GOT3 (cell line): ENCODE measurements around the gene TSHR.
"Not testable (repeated sequence)": the region's sequence is repeated elsewhere in the genome, so short reads cannot be mapped to it uniquely, and the experiment has no call there.

Source experiments
- DNase-seq: peaks from one replicate; lab custom pipeline; 2025; ENCODE audit warnings: mixed read lengths; lab: John Stamatoyannopoulos, UW

The TSHR gene

GRCh38 chr14:80955416-80955941 lies at the start of gene TSHR:
Gene TSHR (plus strand): TSS chr14:80955621. CDS start chr14:80955681, 60 bp downstream.
- DNase-seq = no peak

GRCh38 chr14:80906336-80906735 lies 49.1 kb upstream of the TSHR start:
- no peak for DNase-seq

- no peak for DNase-seq
These were observed 48.5 kb upstream of the TSHR start for GRCh38 chr14:80906946-80907345.

- not testable (repeated sequence) for DNase-seq
These were observed 43.4 kb upstream of the TSHR start for GRCh38 chr14:80912013-80912412.

GRCh38 chr14:80919622-80920021 lies 35.8 kb upstream of the TSHR start:
- no peak for DNase-seq

- no peak for DNase-seq
These were observed 32.1 kb upstream of the TSHR start for GRCh38 chr14:80923368-80923767.

GRCh38 chr14:80924365-80925103 lies 30.9 kb upstream of the TSHR start:
- no peak for DNase-seq

GRCh38 chr14:80926397-80927082 lies 28.9 kb upstream of the TSHR start:
- DNase-seq = no peak

- DNase-seq = no peak
These were observed 28.1 kb upstream of the TSHR start for GRCh38 chr14:80927083-80927989.

- no peak for DNase-seq
These were observed 25.3 kb upstream of the TSHR start for GRCh38 chr14:80930095-80930494.

- no peak for DNase-seq
These were observed 24.5 kb upstream of the TSHR start for GRCh38 chr14:80930836-80931389.

- DNase-seq = no peak
These were observed 22.1 kb upstream of the TSHR start for GRCh38 chr14:80933282-80933681.

GRCh38 chr14:80933686-80934085 lies 21.7 kb upstream of the TSHR start:
- DNase-seq = no peak

GRCh38 chr14:80940146-80940545 lies 15.3 kb upstream of the TSHR start:
- no peak for DNase-seq

- peak; percentile 53 for DNase-seq
These were observed 13.9 kb upstream of the TSHR start, which contains the start of gene CEP128 for GRCh38 chr14:80941241-80942185. Gene CEP128 (minus strand): TSS chr14:80941738.

GRCh38 chr14:80942191-80942600 lies 13.2 kb upstream of the TSHR start:
- DNase-seq = no peak

GRCh38 chr14:80944861-80945617 lies 10.4 kb upstream of the TSHR start:
- DNase-seq = no peak

- DNase-seq = no peak
These were observed 9.2 kb upstream of the TSHR start for GRCh38 chr14:80946187-80946586.

GRCh38 chr14:80946797-80947196 lies 8.6 kb upstream of the TSHR start:
- no peak for DNase-seq

- no peak for DNase-seq
These were observed 7.1 kb upstream of the TSHR start for GRCh38 chr14:80948291-80948690.
